ENCODE measurements around the gene ABCC4. TPM values are rescaled to one million over a fixed set of nuclear protein-coding genes. Genes with fewer than 3 reads are reported as not detected.

Gene ABCC4
- total and polyA plus RNA-seq, 2 of the 13 experiments (the other 11 are each of a cell fraction or from before 2014, with no cell fraction given) = 4.2 to 11.3 TPM

GRCh38 chr13:95301183-95301967 lies at the start of gene ABCC4 (continued):
- TF ChIP-seq ZBTB4 (CRISPR knock-in tag; IDR thresholded peaks at IDR 0.05; ENCODE audit: borderline replicate concordance) (no peak), FOSL1 (CRISPR knock-in tag; IDR thresholded peaks at IDR 0.05; ENCODE audit: borderline replicate concordance) (no peak), ZNF552 (CRISPR knock-in tag; IDR thresholded peaks at IDR 0.05; ENCODE audit: borderline replicate concordance) (no peak), BCL6 (CRISPR knock-in tag; IDR thresholded peaks at IDR 0.05) (no peak), ZHX2 (IDR thresholded peaks at IDR 0.05; ENCODE audit: low read depth) (0 out of 2 replicates have a peak, but pooled peaks have one; percentile 5), ZHX2 (CRISPR knock-in tag; IDR thresholded peaks at IDR 0.05; ENCODE audit: borderline replicate concordance) (no peak), ZNF12 (CRISPR knock-in tag; IDR thresholded peaks at IDR 0.05) (no peak), SMC3 (IDR thresholded peaks at IDR 0.05; ENCODE audit: low read length) (no peak), RFX1 (IDR thresholded peaks at IDR 0.05) (no peak), HMGA1 (CRISPR knock-in tag; conservative IDR thresholded peaks at IDR 0.05) (no peak), ZNF773 (CRISPR knock-in tag; IDR thresholded peaks at IDR 0.05; ENCODE audit: borderline replicate concordance) (no peak), ZUFSP (CRISPR knock-in tag; IDR thresholded peaks at IDR 0.05; ENCODE audit: borderline replicate concordance) (no peak), ZNF432 (CRISPR knock-in tag; IDR thresholded peaks at IDR 0.05; ENCODE audit: borderline replicate concordance) (no peak), SMAD3 (CRISPR knock-in tag; IDR thresholded peaks at IDR 0.05) (no peak), GATAD1 (CRISPR knock-in tag; IDR thresholded peaks at IDR 0.05) (no peak), FLYWCH1 (CRISPR knock-in tag; IDR thresholded peaks at IDR 0.05) (peak; percentile 59; the same call in 1 of the 2 replicates), MAFK (conservative IDR thresholded peaks at IDR 0.05 in 1 of 2, IDR thresholded peaks at IDR 0.05 in 1 of 2; ENCODE audit: low read length in 2 of 2) (no peak), MTA3 (CRISPR knock-in tag; IDR thresholded peaks at IDR 0.05) (no peak), CBFB (CRISPR knock-in tag; IDR thresholded peaks at IDR 0.05) (no peak), ZBTB20 (CRISPR knock-in tag; IDR thresholded peaks at IDR 0.05; ENCODE audit: borderline replicate concordance, low read depth) (no peak)

Measured in HepG2 (cell line).